ENCODE data around the gene HLA-F.

Gene HLA-F

DNA sequence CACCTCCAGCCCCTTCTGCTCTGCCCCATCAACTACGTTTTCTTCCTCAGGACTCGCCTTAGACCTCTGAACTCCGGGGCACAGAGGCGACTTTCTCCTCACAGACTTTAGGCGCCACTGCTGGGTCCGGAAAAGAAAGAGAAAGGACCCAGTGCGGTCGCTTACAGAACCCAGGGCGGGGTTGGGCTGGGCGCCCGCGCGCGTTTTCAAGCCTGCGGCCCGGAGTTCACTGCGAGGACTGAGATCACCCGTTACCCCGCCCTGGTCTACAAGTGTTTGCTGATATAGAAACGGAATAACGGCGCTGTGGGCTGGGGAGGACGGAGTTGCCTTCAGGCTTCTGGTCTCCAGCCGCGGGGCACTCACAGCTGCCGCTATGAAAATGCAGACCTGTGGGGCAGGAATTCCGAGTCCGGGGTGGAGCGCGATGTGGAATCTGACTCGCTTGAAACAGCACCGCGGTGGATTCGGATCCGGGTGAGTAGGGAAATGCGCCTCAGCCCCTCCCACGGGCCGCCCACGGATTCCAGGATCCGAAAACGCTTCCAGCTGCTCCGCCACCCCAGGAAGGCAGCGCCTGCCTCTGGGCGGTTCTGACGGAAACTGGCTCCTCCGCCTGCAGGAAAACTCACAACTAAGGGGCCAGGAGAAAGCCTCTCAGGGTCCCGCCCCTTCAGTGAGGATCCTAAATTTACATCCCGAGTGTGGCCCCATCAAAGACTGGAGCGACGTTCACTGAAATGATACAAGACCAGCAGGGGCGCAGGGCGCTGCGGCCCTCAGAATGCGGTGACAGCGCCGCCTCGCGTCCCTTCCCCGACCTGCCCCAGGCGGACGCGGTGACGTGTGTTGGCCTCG lies 29.4 kb downstream of the HLA-F start:
- H3K27ac ChIP-seq, result peak overlapping the region; percentile 86 to 96
- peak; percentile 94 for DNase-seq (ENCODE audit: low spot score)
- peak overlapping the region; percentile 77 for H3K4me3 ChIP-seq
- TF ChIP-seq, protein P1, sequence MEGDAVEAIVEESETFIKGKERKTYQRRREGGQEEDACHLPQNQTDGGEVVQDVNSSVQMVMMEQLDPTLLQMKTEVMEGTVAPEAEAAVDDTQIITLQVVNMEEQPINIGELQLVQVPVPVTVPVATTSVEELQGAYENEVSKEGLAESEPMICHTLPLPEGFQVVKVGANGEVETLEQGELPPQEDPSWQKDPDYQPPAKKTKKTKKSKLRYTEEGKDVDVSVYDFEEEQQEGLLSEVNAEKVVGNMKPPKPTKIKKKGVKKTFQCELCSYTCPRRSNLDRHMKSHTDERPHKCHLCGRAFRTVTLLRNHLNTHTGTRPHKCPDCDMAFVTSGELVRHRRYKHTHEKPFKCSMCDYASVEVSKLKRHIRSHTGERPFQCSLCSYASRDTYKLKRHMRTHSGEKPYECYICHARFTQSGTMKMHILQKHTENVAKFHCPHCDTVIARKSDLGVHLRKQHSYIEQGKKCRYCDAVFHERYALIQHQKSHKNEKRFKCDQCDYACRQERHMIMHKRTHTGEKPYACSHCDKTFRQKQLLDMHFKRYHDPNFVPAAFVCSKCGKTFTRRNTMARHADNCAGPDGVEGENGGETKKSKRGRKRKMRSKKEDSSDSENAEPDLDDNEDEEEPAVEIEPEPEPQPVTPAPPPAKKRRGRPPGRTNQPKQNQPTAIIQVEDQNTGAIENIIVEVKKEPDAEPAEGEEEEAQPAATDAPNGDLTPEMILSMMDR (IDR thresholded peaks at IDR 0.05), result peak; percentile 82

DNA sequence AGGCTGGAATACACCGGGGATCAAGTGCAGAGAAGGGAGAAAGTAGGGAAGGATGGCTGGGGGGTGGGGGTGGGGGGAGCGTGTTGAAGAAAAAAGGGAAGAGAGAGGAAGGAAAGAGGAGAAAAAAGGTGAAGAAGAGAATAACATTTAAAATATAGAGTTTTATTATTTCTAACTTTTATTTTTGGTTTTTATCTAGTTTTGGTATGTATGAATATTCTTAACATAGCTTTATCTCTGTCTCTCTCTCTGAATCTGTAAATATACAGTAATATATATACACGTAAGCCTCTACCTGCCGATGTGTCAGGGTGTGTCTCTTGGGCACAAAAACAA lies 30.0 kb downstream of the HLA-F start:
- H3K4me3 ChIP-seq, result peak overlapping the region; percentile 77
- TF ChIP-seq, protein P1 (IDR thresholded peaks at IDR 0.05), result no peak
- no peak for DNase-seq (ENCODE audit: low spot score)
- peak overlapping the region; percentile 86 to 96 for H3K27ac ChIP-seq

DNA sequence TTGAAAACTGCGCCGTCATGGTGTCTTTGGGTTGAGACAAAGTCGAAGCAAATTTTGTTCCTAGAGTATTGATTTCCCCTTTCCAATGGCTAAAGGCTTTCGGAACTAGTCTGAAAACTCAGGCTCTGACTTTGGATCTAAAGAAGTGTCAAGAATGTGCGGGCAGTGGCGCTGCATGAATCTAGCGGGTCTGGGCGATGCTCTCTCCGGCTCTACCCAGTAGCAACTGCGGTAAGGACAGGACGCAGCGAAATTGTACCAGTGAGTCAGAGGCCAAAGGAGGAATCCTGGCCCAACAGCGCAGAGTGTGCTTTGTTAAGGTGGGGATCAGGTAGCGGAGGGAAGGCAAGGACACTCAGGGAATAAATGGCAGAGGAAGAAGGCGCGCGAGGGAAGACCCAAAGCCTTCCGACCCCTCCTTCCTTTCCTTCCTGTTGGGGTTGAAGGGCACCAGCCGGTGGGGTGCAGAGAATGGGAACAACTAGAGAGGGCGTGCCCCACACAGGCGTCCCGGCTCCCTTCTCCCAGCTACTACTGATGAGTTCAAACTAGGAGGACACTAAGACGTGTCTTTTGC lies 32.1 kb downstream of the HLA-F start:
- no peak for DNase-seq (ENCODE audit: low spot score)
- Histone ChIP-seq H3K27ac (no peak overlapping the region), H3K4me3 (no peak overlapping the region)
- TF ChIP-seq, protein P1 (IDR thresholded peaks at IDR 0.05), result no peak

DNA sequence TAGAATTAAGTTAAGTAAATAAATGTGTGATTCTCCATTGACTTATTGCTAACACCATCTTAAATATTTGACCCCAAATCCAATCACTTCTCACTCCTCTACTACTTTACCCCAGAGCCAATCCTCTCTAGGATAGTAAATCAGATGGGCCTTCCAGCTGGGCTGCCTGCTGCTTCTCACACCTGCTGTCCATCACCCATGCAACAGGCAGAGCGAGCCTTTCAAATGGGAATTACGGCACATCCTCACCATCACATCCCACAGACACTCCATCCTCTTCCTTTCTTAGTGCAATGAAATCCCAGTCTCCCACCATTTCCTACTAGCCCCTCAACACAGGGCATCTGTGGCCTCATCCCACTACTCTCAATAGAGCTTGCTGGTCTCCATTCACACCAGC lies 34.0 kb downstream of the HLA-F start:
- no peak for DNase-seq (ENCODE audit: low spot score)
- H3K27ac ChIP-seq, result no peak overlapping the region
- TF ChIP-seq, protein P1 (IDR thresholded peaks at IDR 0.05), result no peak
- H3K4me3 ChIP-seq, result no peak overlapping the region

DNA sequence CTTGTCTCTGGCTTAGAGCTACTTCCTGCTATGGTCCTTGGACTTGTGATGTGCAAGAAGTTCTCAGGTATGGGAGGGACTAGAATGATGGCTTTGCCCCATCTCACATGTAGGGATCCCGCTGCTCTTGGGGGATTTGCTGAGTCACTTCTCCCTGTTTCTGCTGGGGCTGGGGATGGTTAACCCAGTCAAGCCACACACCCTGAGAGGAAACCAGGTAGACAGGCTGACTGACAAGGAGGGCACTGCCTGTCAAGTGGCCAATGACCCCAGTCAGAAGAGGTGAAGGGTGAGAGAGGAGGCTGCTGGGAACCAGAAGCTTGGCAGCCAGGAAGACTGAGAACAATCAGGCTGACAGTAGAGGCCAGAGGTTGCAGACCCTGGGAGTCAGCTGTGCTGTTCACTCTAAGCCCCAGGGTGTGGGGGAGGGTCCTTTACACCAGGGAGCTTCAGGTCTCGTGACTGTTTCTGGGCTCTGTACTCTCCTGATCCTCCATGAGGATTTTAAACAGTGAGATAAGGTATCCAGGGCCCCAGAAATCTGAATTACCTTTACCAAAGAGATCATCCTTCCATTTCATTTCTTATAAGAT lies 34.6 kb downstream of the HLA-F start:
- DNase-seq (ENCODE audit: low spot score), result no peak
- TF ChIP-seq, protein P1 (IDR thresholded peaks at IDR 0.05), result no peak
- Histone ChIP-seq H3K27ac (no peak overlapping the region), H3K4me3 (no peak overlapping the region)

DNA sequence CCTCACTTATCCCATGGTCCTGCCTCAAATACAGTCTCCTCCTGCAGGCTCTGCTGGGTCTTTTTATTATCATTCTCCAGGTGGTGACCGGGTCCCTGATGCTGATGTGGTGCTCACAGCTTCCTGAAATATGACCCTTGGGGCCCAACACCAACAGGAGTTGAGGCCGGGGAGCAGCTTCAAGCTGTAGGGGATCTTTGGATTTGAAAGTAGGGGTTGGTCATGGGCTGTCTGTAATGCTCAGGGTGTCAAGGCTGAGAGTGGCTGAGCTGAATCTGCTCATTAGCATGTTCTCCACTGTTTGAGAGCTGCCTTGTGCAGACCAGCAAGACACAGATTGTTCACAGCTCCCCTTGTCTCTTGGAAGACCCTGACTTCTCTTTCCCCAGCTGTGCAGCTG lies 35.5 kb downstream of the HLA-F start:
- H3K27ac ChIP-seq, result no peak overlapping the region
- TF ChIP-seq, protein P1 (IDR thresholded peaks at IDR 0.05), result no peak
- peak; percentile 31 for DNase-seq (ENCODE audit: low spot score)

More for the DNA sequence above, 35.5 kb downstream of the HLA-F start:
- no peak overlapping the region for H3K4me3 ChIP-seq
